ENCODE results near the gene POU6F2.

DNA sequence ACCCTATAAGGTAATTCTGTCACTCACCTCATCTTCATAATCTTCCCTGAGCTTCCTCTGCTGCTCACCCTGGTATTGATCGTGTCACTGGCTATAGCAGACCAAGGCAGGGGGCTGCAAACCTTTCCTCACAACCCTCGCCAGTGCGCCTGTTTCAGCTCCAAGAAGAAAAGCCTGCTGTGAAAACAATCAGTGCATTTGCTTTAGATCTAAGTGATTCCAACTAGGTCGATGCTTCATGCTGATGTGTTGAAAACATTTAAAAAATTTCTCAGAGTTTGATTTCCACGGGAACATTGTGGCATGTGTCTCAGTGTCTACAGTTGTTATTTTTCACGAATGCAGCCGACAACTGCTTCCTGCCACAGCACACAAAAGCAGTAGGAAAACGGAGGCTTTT lies 27.3 kb downstream of the POU6F2 start:
- TF ChIP-seq, protein P1, sequence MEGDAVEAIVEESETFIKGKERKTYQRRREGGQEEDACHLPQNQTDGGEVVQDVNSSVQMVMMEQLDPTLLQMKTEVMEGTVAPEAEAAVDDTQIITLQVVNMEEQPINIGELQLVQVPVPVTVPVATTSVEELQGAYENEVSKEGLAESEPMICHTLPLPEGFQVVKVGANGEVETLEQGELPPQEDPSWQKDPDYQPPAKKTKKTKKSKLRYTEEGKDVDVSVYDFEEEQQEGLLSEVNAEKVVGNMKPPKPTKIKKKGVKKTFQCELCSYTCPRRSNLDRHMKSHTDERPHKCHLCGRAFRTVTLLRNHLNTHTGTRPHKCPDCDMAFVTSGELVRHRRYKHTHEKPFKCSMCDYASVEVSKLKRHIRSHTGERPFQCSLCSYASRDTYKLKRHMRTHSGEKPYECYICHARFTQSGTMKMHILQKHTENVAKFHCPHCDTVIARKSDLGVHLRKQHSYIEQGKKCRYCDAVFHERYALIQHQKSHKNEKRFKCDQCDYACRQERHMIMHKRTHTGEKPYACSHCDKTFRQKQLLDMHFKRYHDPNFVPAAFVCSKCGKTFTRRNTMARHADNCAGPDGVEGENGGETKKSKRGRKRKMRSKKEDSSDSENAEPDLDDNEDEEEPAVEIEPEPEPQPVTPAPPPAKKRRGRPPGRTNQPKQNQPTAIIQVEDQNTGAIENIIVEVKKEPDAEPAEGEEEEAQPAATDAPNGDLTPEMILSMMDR (IDR thresholded peaks at IDR 0.05) = no peak
- TF ChIP-seq POLR2A (IDR thresholded peaks at IDR 0.05) = no peak

All from upper lobe of left lung (tissue), 4 donors.